HepG2 (cell line): Measurements from ENCODE around the gene PPP2R5D. TPM values are rescaled to one million over a fixed set of nuclear protein-coding genes. Genes with fewer than 3 reads are reported as not detected.

Experiments
- ATF7-NPFF ChIP-seq: sonication (generic); formaldehyde crosslinking; IDR thresholded peaks from 2 replicates; pipeline ENCODE4 v1.8.1; 2023; ENCODE audit warnings: mild to moderate bottlenecking, low read depth, missing genetic modification reagents, moderate library complexity
- CBX5 ChIP-seq: sonication (generic); formaldehyde crosslinking; IDR thresholded peaks from 2 replicates; pipeline ENCODE4 v1.4.0; 2020; ENCODE audit warnings: missing genetic modification reagents, borderline replicate concordance
- HDAC6 ChIP-seq: fragments of 200-600 bp; sonication (generic); IDR thresholded peaks from 2 replicates; pipeline ENCODE4 v1.7.0; 2017; ENCODE audit warnings: mild to moderate bottlenecking, antibody characterized with exemption, low read length, low read depth
- HOXD1 ChIP-seq: sonication (generic); formaldehyde crosslinking; IDR thresholded peaks from 2 replicates; pipeline ENCODE4 v1.5.0; 2020; ENCODE audit warnings: missing genetic modification reagents
- IRF9 ChIP-seq: sonication (generic); formaldehyde crosslinking; IDR thresholded peaks from 2 replicates; pipeline ENCODE4 v1.8.0; 2022; ENCODE audit warnings: missing genetic modification reagents, mild to moderate bottlenecking, borderline replicate concordance
- KDM5B ChIP-seq: sonication (generic); formaldehyde crosslinking; IDR thresholded peaks from 2 replicates; pipeline ENCODE4 v1.4.0; 2020; ENCODE audit warnings: missing genetic modification reagents, mild to moderate bottlenecking, borderline replicate concordance
- KLF9 ChIP-seq: IDR thresholded peaks from 2 replicates; pipeline ENCODE4 v1.6.1; 2016; ENCODE audit warnings: low read depth
- MAFF ChIP-seq: IDR thresholded peaks from 2 replicates; pipeline ENCODE4 v1.6.1; 2011; ENCODE audit warnings: low read depth, low read length, improper control_type of control experiment
- RFX1 ChIP-seq: fragments of 450-650 bp; IDR thresholded peaks from 2 replicates; pipeline ENCODE4 v1.6.1; 2017
- SCMH1 ChIP-seq: sonication (generic); formaldehyde crosslinking; IDR thresholded peaks from 2 replicates; pipeline ENCODE4 v1.9.0; 2021; ENCODE audit warnings: missing genetic modification reagents, mild to moderate bottlenecking, borderline replicate concordance
- SP5 ChIP-seq: IDR thresholded peaks from 2 replicates; pipeline ENCODE4 v1.6.1; 2016; ENCODE audit warnings: low read depth, borderline replicate concordance
- TBX2 ChIP-seq: sonication (generic); formaldehyde crosslinking; IDR thresholded peaks from 2 replicates; pipeline ENCODE4 v1.5.0; 2020; ENCODE audit warnings: missing genetic modification reagents, mild to moderate bottlenecking, borderline replicate concordance
- ZHX1 ChIP-seq: sonication (generic); formaldehyde crosslinking; IDR thresholded peaks from 2 replicates; pipeline ENCODE4 v1.8.1; 2022; ENCODE audit warnings: low read depth, mild to moderate bottlenecking, missing genetic modification reagents
- ZNF282 ChIP-seq: fragments of 450-650 bp; IDR thresholded peaks from 2 replicates; pipeline ENCODE4 v1.6.1; 2018; ENCODE audit not compliant: partially characterized antibody
- ZNF441 ChIP-seq: sonication (generic); formaldehyde crosslinking; IDR thresholded peaks from 2 replicates; pipeline ENCODE4 v1.7.0; 2021; ENCODE audit warnings: missing genetic modification reagents, borderline replicate concordance
- ZNF572 ChIP-seq: sonication (generic); formaldehyde crosslinking; IDR thresholded peaks from 2 replicates; pipeline ENCODE4 v1.5.1; 2020; ENCODE audit warnings: mild to moderate bottlenecking, missing genetic modification reagents
- ZNF619 ChIP-seq: sonication (generic); formaldehyde crosslinking; IDR thresholded peaks from 2 replicates; pipeline ENCODE4 v1.4.0; 2020; ENCODE audit warnings: mild to moderate bottlenecking, missing genetic modification reagents
- ZNF724P ChIP-seq: sonication (generic); formaldehyde crosslinking; IDR thresholded peaks from 2 replicates; pipeline ENCODE4 v1.8.0; 2022; ENCODE audit warnings: missing genetic modification reagents, borderline replicate concordance
- ZNF781 ChIP-seq: sonication (generic); formaldehyde crosslinking; IDR thresholded peaks from 2 replicates; pipeline ENCODE4 v1.5.1; 2020; ENCODE audit warnings: borderline replicate concordance, mild to moderate bottlenecking, missing genetic modification reagents; ENCODE audit errors: not compliant biosample characterization
- polyA plus RNA-seq, 8 experiments: library from polyadenylated mRNA; depleted of rRNA in 3 of 8; stranded (reverse) in 7 of 8; unstranded in 1 of 8; fragments of >200 nt; fragmentation: Illumina TruSeq in 4 of 8; extraction: Trizol in 4 of 8; gene quantifications; 2 replicates each; pipeline versions ENCODE4 v1.2.1 to v1.2.3, GENCODE V29; 2011 to 2016; ENCODE audit warnings: low read depth in 4 of 8, missing spikeins in 1 of 8, mixed read lengths in 1 of 8; ENCODE audit not compliant: insufficient read depth in 1 of 8
- total RNA-seq, 5 experiments: library from RNA; depleted of rRNA; stranded (reverse); fragments of >200 nt; fragmentation: Illumina TruSeq; extraction: Trizol; gene quantifications; 2 replicates each; pipeline ENCODE4 v1.2.3, GENCODE V29; 2016; ENCODE audit warnings: low read depth in 1 of 5
- TF ChIP-seq, protein P1 (sequence below): sonication (generic); formaldehyde crosslinking; IDR thresholded peaks from 2 replicates; pipeline ENCODE4 v1.4.0; 2020; ENCODE audit warnings: missing genetic modification reagents, mild to moderate bottlenecking, borderline replicate concordance
- TF ChIP-seq, protein P2 (sequence below): sonication (generic); formaldehyde crosslinking; IDR thresholded peaks from 2 replicates; pipeline ENCODE4 v1.5.1; 2020; ENCODE audit warnings: mild to moderate bottlenecking, moderate library complexity, missing genetic modification reagents

The PPP2R5D gene
- total and polyA plus RNA-seq, 2 of the 13 experiments (the other 11 are each of a cell fraction or from before 2014, with no cell fraction given): 53.7 to 60.4 TPM

DNA sequence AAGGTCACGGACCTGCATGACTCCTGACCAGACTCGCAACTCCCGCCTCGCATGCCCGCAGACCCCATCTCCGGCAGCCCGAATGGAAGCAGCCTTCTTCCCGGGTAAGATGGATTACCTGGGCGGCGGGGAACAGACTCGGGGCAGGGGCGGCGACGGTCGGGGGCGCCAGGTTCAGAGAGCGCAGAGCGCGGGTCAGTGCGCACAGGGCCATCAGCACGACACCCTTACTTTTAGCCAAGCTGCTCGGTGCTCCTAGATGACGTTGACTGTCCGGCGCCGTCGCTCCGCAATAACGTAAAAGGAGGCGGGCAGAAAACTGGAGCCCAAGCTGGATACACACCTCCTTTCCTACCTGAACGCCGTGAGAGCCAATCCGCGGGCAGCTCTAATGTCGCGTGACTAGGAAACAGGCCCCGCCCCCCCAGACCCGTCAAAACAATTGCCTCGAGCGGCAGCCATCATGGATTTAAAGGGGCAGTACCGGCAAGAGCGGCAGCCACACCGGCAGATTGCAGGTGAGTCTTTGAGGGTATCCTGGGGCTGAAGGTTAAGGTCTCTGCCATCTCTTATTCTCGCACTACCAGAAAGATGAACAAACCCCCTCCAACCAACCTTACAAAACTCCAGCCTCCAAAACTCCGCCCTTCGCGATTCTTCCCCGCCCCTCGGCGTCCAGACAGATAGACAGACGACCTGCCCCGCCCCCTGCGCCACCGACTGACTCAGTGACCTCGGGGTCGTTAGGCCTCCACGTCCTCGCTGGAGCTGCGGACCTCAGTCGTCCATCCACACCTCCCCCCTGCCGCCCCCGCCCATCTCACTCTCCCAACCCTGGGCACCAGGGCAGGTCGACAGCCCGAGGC lies 75.0 kb downstream of the PPP2R5D start, which contains the start of the genes KLC4 and MRPL2 (continued):
- TF ChIP-seq, protein P1, sequence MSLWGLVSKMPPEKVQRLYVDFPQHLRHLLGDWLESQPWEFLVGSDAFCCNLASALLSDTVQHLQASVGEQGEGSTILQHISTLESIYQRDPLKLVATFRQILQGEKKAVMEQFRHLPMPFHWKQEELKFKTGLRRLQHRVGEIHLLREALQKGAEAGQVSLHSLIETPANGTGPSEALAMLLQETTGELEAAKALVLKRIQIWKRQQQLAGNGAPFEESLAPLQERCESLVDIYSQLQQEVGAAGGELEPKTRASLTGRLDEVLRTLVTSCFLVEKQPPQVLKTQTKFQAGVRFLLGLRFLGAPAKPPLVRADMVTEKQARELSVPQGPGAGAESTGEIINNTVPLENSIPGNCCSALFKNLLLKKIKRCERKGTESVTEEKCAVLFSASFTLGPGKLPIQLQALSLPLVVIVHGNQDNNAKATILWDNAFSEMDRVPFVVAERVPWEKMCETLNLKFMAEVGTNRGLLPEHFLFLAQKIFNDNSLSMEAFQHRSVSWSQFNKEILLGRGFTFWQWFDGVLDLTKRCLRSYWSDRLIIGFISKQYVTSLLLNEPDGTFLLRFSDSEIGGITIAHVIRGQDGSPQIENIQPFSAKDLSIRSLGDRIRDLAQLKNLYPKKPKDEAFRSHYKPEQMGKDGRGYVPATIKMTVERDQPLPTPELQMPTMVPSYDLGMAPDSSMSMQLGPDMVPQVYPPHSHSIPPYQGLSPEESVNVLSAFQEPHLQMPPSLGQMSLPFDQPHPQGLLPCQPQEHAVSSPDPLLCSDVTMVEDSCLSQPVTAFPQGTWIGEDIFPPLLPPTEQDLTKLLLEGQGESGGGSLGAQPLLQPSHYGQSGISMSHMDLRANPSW (CRISPR knock-in tag): no peak
- TF ChIP-seq TBX2: peak; percentile 64
- TF ChIP-seq ZHX1 (CRISPR knock-in tag): peak; percentile 62; the same call in 1 of the 2 replicates
- peak; percentile 58; the same call in 1 of the 2 replicates for TF ChIP-seq CBX5 (CRISPR knock-in tag)
- TF ChIP-seq SCMH1 (CRISPR knock-in tag): no peak
- TF ChIP-seq ZNF441: peak; percentile 80; the same call in 1 of the 2 replicates
- TF ChIP-seq, protein P2, sequence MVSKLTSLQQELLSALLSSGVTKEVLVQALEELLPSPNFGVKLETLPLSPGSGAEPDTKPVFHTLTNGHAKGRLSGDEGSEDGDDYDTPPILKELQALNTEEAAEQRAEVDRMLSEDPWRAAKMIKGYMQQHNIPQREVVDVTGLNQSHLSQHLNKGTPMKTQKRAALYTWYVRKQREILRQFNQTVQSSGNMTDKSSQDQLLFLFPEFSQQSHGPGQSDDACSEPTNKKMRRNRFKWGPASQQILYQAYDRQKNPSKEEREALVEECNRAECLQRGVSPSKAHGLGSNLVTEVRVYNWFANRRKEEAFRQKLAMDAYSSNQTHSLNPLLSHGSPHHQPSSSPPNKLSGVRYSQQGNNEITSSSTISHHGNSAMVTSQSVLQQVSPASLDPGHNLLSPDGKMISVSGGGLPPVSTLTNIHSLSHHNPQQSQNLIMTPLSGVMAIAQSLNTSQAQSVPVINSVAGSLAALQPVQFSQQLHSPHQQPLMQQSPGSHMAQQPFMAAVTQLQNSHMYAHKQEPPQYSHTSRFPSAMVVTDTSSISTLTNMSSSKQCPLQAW (CRISPR knock-in tag): peak; percentile 71
- peak; percentile 98 for TF ChIP-seq SP5 (CRISPR knock-in tag)
- no peak for TF ChIP-seq ATF7-NPFF
- no peak for TF ChIP-seq ZNF572 (CRISPR knock-in tag)
- no peak for TF ChIP-seq MAFF
- no peak for TF ChIP-seq HDAC6
- peak; percentile 59 for TF ChIP-seq ZNF282
- no peak for TF ChIP-seq ZNF781
- TF ChIP-seq ZNF724P: no peak
- TF ChIP-seq HOXD1: no peak
- TF ChIP-seq RFX1: no peak
- TF ChIP-seq IRF9 (CRISPR knock-in tag): peak; percentile 79; the same call in 1 of the 2 replicates
- no peak for TF ChIP-seq KLF9
- peak; percentile 39; the same call in 1 of the 2 replicates for TF ChIP-seq KDM5B
- TF ChIP-seq ZNF619: no peak
